Esophagus squamous epithelium (tissue), 5 donors: ENCODE data around the gene SNRK. TPM values are rescaled to one million over a fixed set of nuclear protein-coding genes. Genes with fewer than 3 reads are reported as not detected.

ENCODE experiments used
- DNase-seq: peaks from one replicate; lab custom pipeline; 2025; lab: John Stamatoyannopoulos, UW
- H3K27ac ChIP-seq, 4 donors: fragments of 200-600 bp; sonication (generic); one replicate each; pipeline ENCODE4 v1.5.1; 2016 to 2019; ENCODE audit warnings: mild to moderate bottlenecking in 1 of 4
- H3K27me3 ChIP-seq, 4 donors: fragments of 200-600 bp; sonication (generic); 1 replicate in 3 of 4; 2 replicates in 1 of 4; pipeline versions ENCODE4 v1.5.1 to v1.6.0; 2017 to 2021; ENCODE audit warnings: antibody characterized with exemption in 1 of 4
- H3K36me3 ChIP-seq, 3 donors: fragments of 200-600 bp; sonication (generic); one replicate each; pipeline ENCODE4 v1.5.1; 2016 to 2019
- H3K4me1 ChIP-seq, 3 donors: fragments of 200-600 bp; sonication (generic); one replicate each; pipeline ENCODE4 v1.5.1; 2017 to 2019
- H3K4me3 ChIP-seq, 4 donors: fragments of 200-600 bp; sonication (generic); 1 replicate in 3 of 4; 2 replicates in 1 of 4; pipeline ENCODE4 v1.5.1; 2016 to 2019; ENCODE audit warnings: mild to moderate bottlenecking in 2 of 4, moderate library complexity in 1 of 4
- H3K9me3 ChIP-seq, 3 donors: fragments of 200-600 bp; sonication (generic); one replicate each; pipeline ENCODE4 v1.5.1; 2016 to 2019
- POLR2A ChIP-seq, 4 donors: fragments of 450-650 bp; IDR thresholded peaks; one replicate each; pipeline ENCODE4 v1.6.1; 2017; ENCODE audit warnings: antibody characterized with exemption in 4 of 4, mild to moderate bottlenecking in 4 of 4, moderate library complexity in 3 of 4
- WGBS, 2 donors: methylation state at CpG; one replicate each; pipeline ENCODE4 v1.1.5; 2018; 5-methylcytosine and 5-hydroxymethylcytosine counted together
- intact Hi-C: fragments of 100-400 bp; cut with DNase I; formaldehyde crosslinking; loops from one replicate; pipeline ENCODE4 v1.15.0; 2022
- total RNA-seq, 4 donors: library from RNA; depleted of rRNA; stranded (reverse); fragments of >200 nt; gene quantifications; one replicate each; pipeline ENCODE4 v1.1.0, GENCODE V29; 2016
- TF ChIP-seq, protein P1 (sequence below), 6 experiments: fragments of 450-650 bp in 4 of 6; fragments of 200-600 bp in 2 of 6; sonication (generic) in 2 of 6; IDR thresholded peaks; one replicate each; pipeline ENCODE4 v1.5.1; 2016 to 2019; ENCODE audit warnings: antibody characterized with exemption in 6 of 6, mild to moderate bottlenecking in 4 of 6, moderate library complexity in 4 of 6
- donor health status: DM: yes; HTN: yes; CAD: no.

Gene SNRK
- total RNA-seq, 4 donors from 2014 or later = 27.0 to 42.0 (median 29.5) TPM

DNA sequence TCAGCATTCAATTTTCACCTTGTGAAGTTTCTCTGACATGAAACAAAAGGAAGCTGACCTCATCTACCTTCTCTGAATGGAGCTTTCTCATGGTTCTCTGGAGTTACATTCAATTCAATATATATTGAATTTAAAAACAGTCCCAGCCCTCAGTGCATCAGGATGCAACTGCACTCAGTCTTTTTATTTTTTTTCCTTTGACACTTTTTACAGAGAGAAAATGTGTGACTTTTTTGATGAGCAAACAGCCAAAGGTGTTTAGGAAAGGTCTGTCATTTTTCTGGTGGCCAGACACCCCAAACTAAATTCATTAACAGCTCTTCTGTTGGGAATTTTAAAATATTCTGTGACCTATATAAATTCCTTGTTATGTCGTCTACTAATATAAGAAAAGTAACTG lies 19.3 kb upstream of the SNRK start:
- intact Hi-C loops = no loop called here
- Histone ChIP-seq H3K27me3 (no peaks in the 10 kb centered on the region), H3K9me3 (no peaks in the 10 kb centered on the region), H3K4me1 (no peaks in the 10 kb centered on the region), H3K4me3 (no peak overlapping the region), H3K27ac (no peak overlapping the region), H3K36me3 (no peaks in the 10 kb centered on the region)
- no peak for DNase-seq
- 80 to 85% methylated on average over 1 of the region's 1 CpG for WGBS, 2 donors
- TF ChIP-seq, protein P1, sequence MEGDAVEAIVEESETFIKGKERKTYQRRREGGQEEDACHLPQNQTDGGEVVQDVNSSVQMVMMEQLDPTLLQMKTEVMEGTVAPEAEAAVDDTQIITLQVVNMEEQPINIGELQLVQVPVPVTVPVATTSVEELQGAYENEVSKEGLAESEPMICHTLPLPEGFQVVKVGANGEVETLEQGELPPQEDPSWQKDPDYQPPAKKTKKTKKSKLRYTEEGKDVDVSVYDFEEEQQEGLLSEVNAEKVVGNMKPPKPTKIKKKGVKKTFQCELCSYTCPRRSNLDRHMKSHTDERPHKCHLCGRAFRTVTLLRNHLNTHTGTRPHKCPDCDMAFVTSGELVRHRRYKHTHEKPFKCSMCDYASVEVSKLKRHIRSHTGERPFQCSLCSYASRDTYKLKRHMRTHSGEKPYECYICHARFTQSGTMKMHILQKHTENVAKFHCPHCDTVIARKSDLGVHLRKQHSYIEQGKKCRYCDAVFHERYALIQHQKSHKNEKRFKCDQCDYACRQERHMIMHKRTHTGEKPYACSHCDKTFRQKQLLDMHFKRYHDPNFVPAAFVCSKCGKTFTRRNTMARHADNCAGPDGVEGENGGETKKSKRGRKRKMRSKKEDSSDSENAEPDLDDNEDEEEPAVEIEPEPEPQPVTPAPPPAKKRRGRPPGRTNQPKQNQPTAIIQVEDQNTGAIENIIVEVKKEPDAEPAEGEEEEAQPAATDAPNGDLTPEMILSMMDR (IDR thresholded peaks at IDR 0.05) = no peak
- no peak for TF ChIP-seq POLR2A (IDR thresholded peaks at IDR 0.05)

DNA sequence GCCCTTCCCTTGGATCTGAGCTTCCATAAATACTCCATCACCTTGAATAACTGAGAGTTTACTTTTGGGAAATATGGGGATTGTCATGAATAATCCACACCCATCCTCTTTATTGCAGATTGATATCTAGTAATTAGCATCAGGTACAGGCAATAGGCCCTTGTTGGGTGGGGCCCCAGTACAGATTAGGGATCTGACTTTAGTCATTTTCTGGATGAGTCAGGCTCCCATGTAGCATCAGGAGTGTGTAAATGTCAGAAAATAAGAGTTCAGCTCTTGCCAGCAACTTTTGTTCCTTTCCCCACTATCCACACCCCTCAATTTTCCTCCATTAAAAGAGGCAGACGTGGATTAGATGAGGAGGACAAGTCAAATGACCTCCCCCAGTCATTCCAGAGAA lies 17.7 kb upstream of the SNRK start:
- Histone ChIP-seq H3K36me3 (no peaks in the 10 kb centered on the region), H3K27me3 (no peaks in the 10 kb centered on the region), H3K9me3 (no peaks in the 10 kb centered on the region), H3K4me3 (no peak overlapping the region), H3K4me1 (no peaks in the 10 kb centered on the region), H3K27ac (no peak overlapping the region)
- WGBS, 2 donors = 64 to 71% methylated on average over 1 of the region's 1 CpG
- intact Hi-C loops = no loop called here
- no peak for TF ChIP-seq POLR2A (IDR thresholded peaks at IDR 0.05)
- TF ChIP-seq, protein P1 (IDR thresholded peaks at IDR 0.05) = no peak
- no peak for DNase-seq

DNA sequence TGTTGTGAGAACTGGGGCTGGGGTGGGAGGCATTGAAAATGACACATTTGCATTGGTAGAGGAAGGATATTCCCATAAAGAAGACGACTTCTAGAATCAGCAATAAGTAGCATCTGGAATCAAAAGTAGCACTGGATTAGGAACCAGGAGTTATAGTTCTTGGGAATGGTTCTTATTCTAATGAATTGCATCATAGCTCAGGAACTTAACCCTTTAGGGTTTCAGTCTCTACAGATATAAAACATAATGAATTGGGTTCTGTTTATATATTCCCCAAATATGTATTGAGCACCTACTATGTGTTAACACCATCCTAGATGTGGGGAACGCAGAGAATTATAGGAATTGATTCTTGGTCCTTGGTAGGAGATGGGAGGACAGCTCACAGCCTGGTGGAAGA lies 16.3 kb upstream of the SNRK start:
- H3K4me3 ChIP-seq = no peak overlapping the region

DNA sequence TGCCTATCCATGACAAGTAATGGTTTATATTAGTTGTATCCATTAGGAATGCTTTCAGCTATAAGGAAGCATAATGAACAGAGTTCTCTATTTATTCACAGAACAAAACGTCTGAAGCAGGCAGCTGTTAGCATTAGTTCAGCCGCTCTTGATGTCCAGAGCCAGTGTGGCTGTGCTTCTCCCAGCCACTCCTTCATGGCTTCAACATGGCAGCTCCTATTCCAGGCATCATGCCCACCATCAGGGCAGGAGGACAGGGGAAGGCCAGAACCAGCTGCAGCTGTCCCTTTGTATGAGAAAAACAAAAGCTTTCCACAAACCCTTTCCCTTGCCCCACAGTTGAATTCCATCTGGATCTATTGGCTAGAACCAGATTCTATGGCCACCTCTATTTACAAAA lies 12.9 kb upstream of the SNRK start:
- intact Hi-C loops = no loop called here
- WGBS, 2 donors = 60 to 71% methylated on average over 2 of the region's 2 CpGs

More for the DNA sequence above, 16.3 kb upstream of the SNRK start:
- no peaks in the 10 kb centered on the region for H3K36me3 ChIP-seq
- intact Hi-C loops = no loop called here
- no peaks in the 10 kb centered on the region for H3K9me3 ChIP-seq
- TF ChIP-seq POLR2A (IDR thresholded peaks at IDR 0.05) = no peak
- TF ChIP-seq, protein P1 (IDR thresholded peaks at IDR 0.05) = no peak
- DNase-seq = no peak
- no peak overlapping the region for H3K27ac ChIP-seq
- no peaks in the 10 kb centered on the region for H3K27me3 ChIP-seq
- WGBS, 2 donors = 56 to 81% methylated on average over 2 of the region's 2 CpGs
- H3K4me1 ChIP-seq = no peaks in the 10 kb centered on the region

DNA sequence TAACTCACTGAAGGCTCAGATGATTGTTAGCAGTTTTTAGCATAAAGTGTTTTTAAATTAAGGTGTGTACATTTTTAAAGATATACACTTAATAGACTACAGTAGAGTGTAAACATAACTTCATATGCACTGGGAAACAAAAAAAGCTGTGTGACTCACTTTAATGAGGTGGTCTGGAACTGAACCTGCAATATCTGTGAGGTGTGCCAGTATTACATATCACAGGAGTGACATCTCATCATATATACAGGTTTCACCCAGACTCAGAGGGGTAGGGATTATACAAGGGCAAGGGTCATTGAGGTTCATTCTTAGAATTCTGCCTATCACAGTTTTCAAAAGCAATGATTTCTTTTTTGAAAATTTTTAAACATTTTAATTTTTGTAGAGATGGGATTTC lies 7.3 kb upstream of the SNRK start:
- Histone ChIP-seq H3K36me3 (no peaks in the 10 kb centered on the region), H3K27ac (no peak overlapping the region), H3K4me1 (no peaks in the 10 kb centered on the region), H3K27me3 (no peaks in the 10 kb centered on the region), H3K9me3 (no peaks in the 10 kb centered on the region), H3K4me3 (no peak overlapping the region)
- no peak for DNase-seq
- no peak for TF ChIP-seq POLR2A (IDR thresholded peaks at IDR 0.05)
- TF ChIP-seq, protein P1 (IDR thresholded peaks at IDR 0.05) = no peak
- intact Hi-C loops = no loop called here

More for the DNA sequence above, 12.9 kb upstream of the SNRK start:
- Histone ChIP-seq H3K4me3 (no peak overlapping the region), H3K9me3 (no peaks in the 10 kb centered on the region), H3K27me3 (no peaks in the 10 kb centered on the region), H3K4me1 (no peaks in the 10 kb centered on the region), H3K36me3 (no peaks in the 10 kb centered on the region), H3K27ac (no peak overlapping the region)
- TF ChIP-seq, protein P1 (IDR thresholded peaks at IDR 0.05) = no peak
- no peak for TF ChIP-seq POLR2A (IDR thresholded peaks at IDR 0.05)
- no peak for DNase-seq
